Natural killer cell (primary cell): ENCODE results near the gene NEUROD1. TPM values are rescaled to one million over a fixed set of nuclear protein-coding genes. Genes with fewer than 3 reads are reported as not detected.

Experiments used
- ATAC-seq, 3 donors: fragments of 150-1000 bp in 2 of 3; fragments of 200-7000 bp in 1 of 3; cut with Tn5 transposase; 1 replicate in 1 of 3; 2 replicates in 2 of 3; pipeline ENCODE4 v1.10.0; 2021; ENCODE audit warnings: mild to moderate bottlenecking in 2 of 3, moderate library complexity in 2 of 3
- DNase-seq, 2 donors: peaks; one replicate each; pipeline versions ENCODE4 v3.0.0 to v3.0.0-alpha.2; 2013 to 2021; ENCODE audit warnings: mixed read lengths in 1 of 2
- H3K27ac ChIP-seq: one replicate; pipeline ENCODE4 v1.5.1; 2013; ENCODE audit warnings: mild to moderate bottlenecking, low read length
- H3K27me3 ChIP-seq: one replicate; pipeline ENCODE4 v1.6.1; 2013; ENCODE audit warnings: low read length; ENCODE audit not compliant: control insufficient read depth, insufficient read depth
- H3K36me3 ChIP-seq: one replicate; pipeline ENCODE4 v1.6.1; 2013; ENCODE audit warnings: low read length; ENCODE audit not compliant: control insufficient read depth, insufficient read depth
- H3K4me1 ChIP-seq: one replicate; pipeline ENCODE4 v1.6.1; 2013; ENCODE audit warnings: low read length; ENCODE audit not compliant: control insufficient read depth, insufficient read depth
- H3K4me3 ChIP-seq: one replicate; pipeline ENCODE4 v1.5.1; 2013; ENCODE audit warnings: low read length
- H3K9me3 ChIP-seq: one replicate; pipeline ENCODE4 v1.6.1; 2013; ENCODE audit warnings: low read length; ENCODE audit not compliant: control insufficient read depth, insufficient read depth
- H3K27ac Mint-ChIP-seq, 2 donors: one replicate each; pipeline ENCODE4 v1.8.0; 2022; ENCODE audit warnings: mild to moderate bottlenecking in 2 of 2, mixed read lengths in 2 of 2, moderate library complexity in 1 of 2
- H3K27me3 Mint-ChIP-seq, 2 donors: one replicate each; pipeline ENCODE4 v1.8.0; 2022; ENCODE audit warnings: low read depth in 2 of 2, mixed read lengths in 2 of 2
- H3K36me3 Mint-ChIP-seq: one replicate; pipeline ENCODE4 v1.8.0; 2022; ENCODE audit warnings: mixed read lengths
- H3K4me1 Mint-ChIP-seq, 2 donors: one replicate each; pipeline ENCODE4 v1.8.0; 2022; ENCODE audit warnings: mixed read lengths in 2 of 2
- H3K4me3 Mint-ChIP-seq: one replicate; pipeline ENCODE4 v1.8.0; 2022; ENCODE audit warnings: mild to moderate bottlenecking, moderate library complexity, mixed read lengths
- H3K9me3 Mint-ChIP-seq, 2 donors: one replicate each; pipeline ENCODE4 v1.8.0; 2022; ENCODE audit warnings: mixed read lengths in 2 of 2
- WGBS: methylation state at CpG from one replicate; pipeline ENCODE4 v1.1.7; 2013; ENCODE audit warnings: missing lambda C conversion rate; ENCODE audit not compliant: insufficient coverage; 5-methylcytosine and 5-hydroxymethylcytosine counted together
- intact Hi-C: fragments of 100-400 bp; cut with micrococcal nuclease; formaldehyde crosslinking; loops from one replicate; pipeline ENCODE4 v1.14.2; 2022
- total RNA-seq, 4 donors: library from RNA; stranded (reverse); fragments of 120-200 nt in 1 of 4; gene quantifications; one replicate each; pipeline versions ENCODE4 v1.2.3 to v1.2.4, GENCODE V29; 2013 to 2022
- TF ChIP-seq, protein P1 (sequence below): fragments of 200-600 bp; IDR thresholded peaks from one replicate; pipeline ENCODE4 v1.8.0; 2022; ENCODE audit warnings: antibody characterized with exemption

The NEUROD1 gene
- total RNA-seq, 3 donors from 2014 or later (not counting 1 experiment from before 2014, with no cell fraction given) = not detected

DNA sequence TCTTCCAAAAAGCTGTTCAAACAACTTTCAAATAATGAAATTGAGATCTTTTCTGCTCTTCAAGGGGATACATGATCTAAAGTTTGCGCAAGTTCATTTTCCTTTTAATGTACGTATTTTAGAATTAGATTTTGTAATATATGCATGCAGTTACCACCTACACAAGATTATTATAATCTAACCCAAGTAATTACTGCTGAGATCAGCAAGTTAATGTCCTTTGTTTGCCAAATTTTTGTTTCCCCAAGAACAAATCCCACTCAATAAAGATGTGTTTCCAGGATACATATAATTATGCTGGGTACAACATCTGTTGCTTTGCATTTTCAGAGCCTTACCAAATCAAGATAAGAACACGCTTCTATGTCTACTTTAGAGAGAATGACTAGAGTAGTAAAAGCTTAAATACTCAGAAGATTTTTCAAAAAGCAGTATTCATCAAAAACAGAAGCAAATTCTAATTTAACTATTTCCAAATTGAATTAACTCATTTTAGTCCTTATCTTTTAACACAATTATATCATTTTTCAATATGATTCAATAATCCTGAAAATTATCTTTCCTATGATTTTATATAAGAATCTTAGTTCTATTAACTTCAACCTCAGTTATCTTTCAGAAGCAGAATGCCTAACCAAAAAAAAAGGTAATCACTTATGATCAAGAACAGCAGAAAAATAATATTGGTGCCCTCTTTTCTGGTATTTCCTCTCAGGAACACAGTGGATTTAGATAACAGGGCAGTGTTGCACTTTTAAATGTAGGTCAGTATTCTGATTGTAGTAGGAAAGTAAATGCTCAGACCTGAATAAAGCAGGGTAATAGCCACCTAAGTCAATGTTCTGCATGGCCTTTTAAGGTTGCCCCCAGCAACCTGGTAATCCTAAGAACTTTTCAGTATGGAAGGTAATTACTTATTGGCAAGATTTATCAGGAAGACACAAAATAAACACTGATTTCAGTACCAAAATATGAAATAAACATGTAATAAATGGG lies 51.4 kb downstream of the NEUROD1 start:
- peaks cover 16 to 28% of the 10 kb centered on the region in 2 donors for H3K27me3 Mint-ChIP-seq
- intact Hi-C loops = no loop called here
- Histone ChIP-seq H3K4me3 (no peak overlapping the region), H3K9me3 (no peaks in the 10 kb centered on the region), H3K36me3 (no peaks in the 10 kb centered on the region), H3K27me3 (peaks cover 6% of the 10 kb centered on the region), H3K27ac (no peak overlapping the region), H3K4me1 (no peaks in the 10 kb centered on the region)
- no peak overlapping the region for H3K27ac Mint-ChIP-seq
- ATAC-seq = no peak
- no peaks in the 10 kb centered on the region for H3K36me3 Mint-ChIP-seq
- no peak for DNase-seq
- no peaks in the 10 kb centered on the region for H3K9me3 Mint-ChIP-seq
- H3K4me3 Mint-ChIP-seq = no peak overlapping the region
- TF ChIP-seq, protein P1, sequence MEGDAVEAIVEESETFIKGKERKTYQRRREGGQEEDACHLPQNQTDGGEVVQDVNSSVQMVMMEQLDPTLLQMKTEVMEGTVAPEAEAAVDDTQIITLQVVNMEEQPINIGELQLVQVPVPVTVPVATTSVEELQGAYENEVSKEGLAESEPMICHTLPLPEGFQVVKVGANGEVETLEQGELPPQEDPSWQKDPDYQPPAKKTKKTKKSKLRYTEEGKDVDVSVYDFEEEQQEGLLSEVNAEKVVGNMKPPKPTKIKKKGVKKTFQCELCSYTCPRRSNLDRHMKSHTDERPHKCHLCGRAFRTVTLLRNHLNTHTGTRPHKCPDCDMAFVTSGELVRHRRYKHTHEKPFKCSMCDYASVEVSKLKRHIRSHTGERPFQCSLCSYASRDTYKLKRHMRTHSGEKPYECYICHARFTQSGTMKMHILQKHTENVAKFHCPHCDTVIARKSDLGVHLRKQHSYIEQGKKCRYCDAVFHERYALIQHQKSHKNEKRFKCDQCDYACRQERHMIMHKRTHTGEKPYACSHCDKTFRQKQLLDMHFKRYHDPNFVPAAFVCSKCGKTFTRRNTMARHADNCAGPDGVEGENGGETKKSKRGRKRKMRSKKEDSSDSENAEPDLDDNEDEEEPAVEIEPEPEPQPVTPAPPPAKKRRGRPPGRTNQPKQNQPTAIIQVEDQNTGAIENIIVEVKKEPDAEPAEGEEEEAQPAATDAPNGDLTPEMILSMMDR = no peak
- H3K4me1 Mint-ChIP-seq = no peaks in the 10 kb centered on the region
- no CpG with 5 or more reads among the region's 3 CpGs for WGBS

DNA sequence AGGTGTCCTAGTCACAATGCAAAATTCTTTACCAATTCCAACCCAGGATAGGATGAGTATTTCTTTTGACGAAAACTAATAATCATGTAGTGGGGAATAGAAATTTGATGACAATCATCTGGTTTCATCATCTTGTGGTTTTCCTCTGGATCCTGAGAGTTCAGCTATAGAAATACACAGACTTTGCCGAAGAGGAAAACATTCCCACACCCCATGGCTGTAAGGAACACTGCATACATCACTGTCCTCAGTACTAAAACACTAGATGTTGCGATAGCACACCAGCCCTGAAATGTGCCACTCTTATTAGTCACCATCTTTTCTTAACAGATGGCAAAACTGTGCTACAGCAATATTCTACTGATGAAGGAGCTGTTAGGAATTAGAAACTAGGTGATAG lies 52.8 kb downstream of the NEUROD1 start:
- peaks cover 14 to 22% of the 10 kb centered on the region in 2 donors for H3K27me3 Mint-ChIP-seq
- Histone ChIP-seq H3K36me3 (no peaks in the 10 kb centered on the region), H3K4me3 (no peak overlapping the region), H3K9me3 (no peaks in the 10 kb centered on the region), H3K4me1 (no peaks in the 10 kb centered on the region), H3K27ac (no peak overlapping the region), H3K27me3 (peaks cover 7% of the 10 kb centered on the region)
- H3K27ac Mint-ChIP-seq = no peak overlapping the region
- 79% methylated on average over 2 of the region's 3 CpGs for WGBS
- TF ChIP-seq, protein P1 = no peak
- H3K9me3 Mint-ChIP-seq = no peaks in the 10 kb centered on the region
- ATAC-seq (no peak), DNase-seq (no peak)
- no peaks in the 10 kb centered on the region for H3K36me3 Mint-ChIP-seq
- no peak overlapping the region for H3K4me3 Mint-ChIP-seq
- H3K4me1 Mint-ChIP-seq = no peaks in the 10 kb centered on the region
- intact Hi-C loops = no loop called here

DNA sequence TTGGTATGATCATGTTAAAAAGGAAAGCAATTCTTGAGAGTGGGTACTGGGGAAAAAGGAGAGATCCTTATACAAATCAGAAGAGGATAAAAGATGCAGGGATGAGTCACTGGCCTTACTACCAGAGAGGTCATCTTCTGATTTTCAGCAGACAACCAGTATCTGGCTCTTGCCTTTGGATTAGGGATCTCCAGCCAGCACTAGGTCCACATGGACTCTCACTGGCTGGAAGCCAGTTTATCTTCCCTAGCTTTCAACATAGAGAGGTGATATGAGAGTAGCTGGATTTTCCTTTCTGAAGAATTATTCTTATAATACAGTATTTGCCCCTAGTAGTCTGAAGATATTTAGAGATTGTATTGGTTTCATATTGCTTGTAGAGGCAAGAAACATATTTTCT lies 53.6 kb downstream of the NEUROD1 start:
- intact Hi-C loops = no loop called here
- peaks cover 14 to 22% of the 10 kb centered on the region in 2 donors for H3K27me3 Mint-ChIP-seq
- peaks cover 9% of the 10 kb centered on the region for H3K27me3 ChIP-seq
- H3K9me3 Mint-ChIP-seq = no peaks in the 10 kb centered on the region
- no peaks in the 10 kb centered on the region for H3K4me1 ChIP-seq
- H3K4me3 Mint-ChIP-seq = no peak overlapping the region
- no peaks in the 10 kb centered on the region for H3K9me3 ChIP-seq
- no peak overlapping the region for H3K4me3 ChIP-seq
- no peak overlapping the region for H3K27ac ChIP-seq
- no peaks in the 10 kb centered on the region for H3K4me1 Mint-ChIP-seq
- TF ChIP-seq, protein P1 = no peak
- no peak for DNase-seq
- H3K36me3 Mint-ChIP-seq = no peaks in the 10 kb centered on the region
- no peak for ATAC-seq
- H3K27ac Mint-ChIP-seq = no peak overlapping the region
- no peaks in the 10 kb centered on the region for H3K36me3 ChIP-seq

Other genes starting within 250 kb of the NEUROD1 start
- 100 to 1,000 TPM; 178 to 235 (median 189) TPM for gene ITGA4, start 223.1 kb downstream of the NEUROD1 start, total RNA-seq
- not detected for gene CERKL, start 23.4 kb downstream of the NEUROD1 start, total RNA-seq
- gene ITPRID2, start 211.2 kb upstream of the NEUROD1 start, total RNA-seq = 10 to 100 TPM; 63.7 to 89.6 (median 65.8) TPM